HuH-7.5 (cell line): ENCODE data around the gene USP40.

Source experiments
- DNase-seq: peaks from one replicate; pipeline ENCODE4 v3.0.0; 2011; ENCODE audit warnings: low spot score

The USP40 gene

DNA sequence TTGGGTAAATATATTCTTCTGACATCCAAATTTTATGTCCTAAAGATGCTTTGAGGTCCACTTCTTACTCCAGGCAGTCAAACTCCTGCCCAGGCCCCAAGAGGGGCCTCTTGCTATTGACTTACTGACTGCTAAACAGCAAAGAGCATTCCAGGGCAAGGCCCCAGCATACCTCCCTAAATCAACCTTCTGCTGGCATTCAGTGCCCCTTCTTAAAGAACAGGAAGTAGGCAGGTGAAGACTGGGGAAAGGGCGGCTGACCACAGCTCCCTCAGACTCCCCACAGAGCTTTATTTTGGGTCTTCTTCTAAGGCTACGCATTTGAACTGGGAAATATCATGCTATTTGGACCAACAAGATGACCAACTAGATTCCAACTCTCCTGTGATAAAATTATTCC lies 68.9 kb downstream of the USP40 start:
- no peak for DNase-seq

DNA sequence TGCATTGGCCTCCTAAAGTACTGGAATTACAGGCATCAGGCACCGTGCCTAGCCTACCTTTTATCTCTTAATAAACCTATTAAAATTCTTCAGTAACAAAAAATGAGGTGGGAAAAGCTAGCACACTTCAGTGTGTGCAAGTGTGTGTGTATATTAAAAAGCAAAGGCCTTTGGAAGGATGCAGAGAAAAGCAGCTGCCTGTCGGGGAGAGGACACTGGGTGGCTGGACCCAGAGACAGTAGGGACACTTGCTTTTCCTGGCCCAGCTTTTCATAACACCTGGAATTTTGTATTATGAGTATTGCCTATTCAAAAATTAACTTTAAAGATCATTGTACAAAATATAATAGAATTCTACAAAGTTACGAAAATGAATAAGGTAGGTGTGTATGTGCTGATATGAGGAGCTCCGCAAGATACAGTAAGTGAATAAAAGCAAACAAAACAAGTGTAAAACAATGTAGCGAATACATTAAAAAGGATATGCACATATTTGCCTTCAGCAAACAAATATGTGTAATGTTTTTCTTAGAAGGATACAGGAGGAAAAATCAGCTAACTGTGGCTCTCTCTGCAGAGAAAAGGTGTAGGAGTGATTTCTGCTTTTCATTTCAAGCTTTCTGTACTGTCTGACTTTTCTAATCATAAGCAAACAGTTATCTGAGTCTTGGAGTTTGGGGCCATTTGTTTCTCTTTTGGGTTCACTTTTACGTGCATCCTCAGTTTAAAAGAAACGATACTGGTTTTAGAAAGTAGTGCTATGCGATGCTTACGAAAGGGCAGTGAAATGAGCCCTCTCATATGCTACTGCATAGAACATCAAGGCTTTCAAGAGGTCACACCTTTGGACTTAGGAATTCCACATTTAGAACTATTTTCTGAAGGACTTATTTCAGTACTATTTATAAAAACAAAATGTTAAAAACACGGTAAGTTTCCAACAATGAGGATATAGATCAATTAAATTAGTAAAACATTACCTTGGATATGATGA lies 70.8 kb downstream of the USP40 start:
- no peak for DNase-seq

GRCh38 chr2:233492751-233493150 lies 73.8 kb downstream of the USP40 start:
- no peak for DNase-seq

DNA sequence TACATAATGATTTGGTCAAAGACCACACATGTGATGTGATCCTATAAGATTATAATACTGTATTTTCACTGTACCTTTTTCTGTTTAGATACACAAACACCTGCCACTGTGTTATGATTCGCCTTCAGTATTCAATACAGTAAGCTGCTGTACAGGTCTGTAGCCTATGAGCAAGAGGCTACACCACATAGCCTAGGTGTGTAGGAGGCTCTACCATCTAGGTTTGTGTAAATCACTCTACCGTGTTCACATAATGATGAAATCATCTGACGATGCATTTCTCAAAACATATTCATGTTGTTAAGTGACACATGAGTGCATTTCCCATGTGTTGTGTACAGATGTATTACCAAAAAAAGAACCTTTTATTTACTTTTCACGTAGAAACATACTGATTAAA lies 74.5 kb downstream of the USP40 start:
- DNase-seq: no peak

- no peak for DNase-seq
These were observed 75.3 kb downstream of the USP40 start for GRCh38 chr2:233491326-233491725.

DNA sequence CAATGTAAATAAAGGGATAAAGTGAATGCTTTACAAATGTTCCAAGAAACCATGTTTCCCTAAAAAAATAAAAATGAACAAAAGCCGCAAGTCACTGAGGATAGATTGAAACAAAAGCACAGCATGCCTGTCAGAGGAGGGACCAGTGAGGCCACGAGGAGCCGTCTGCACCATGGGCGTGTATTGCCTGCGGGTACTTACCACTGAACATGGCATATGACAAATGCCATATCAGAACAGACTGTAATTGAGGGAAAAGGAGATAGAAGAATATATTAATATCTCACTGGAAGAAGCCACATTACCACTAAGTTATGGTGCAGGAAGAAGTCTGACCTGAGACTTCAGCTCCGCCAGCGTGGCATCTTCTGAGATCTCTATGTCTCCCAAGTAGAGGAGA lies 75.8 kb downstream of the USP40 start:
- no peak for DNase-seq

GRCh38 chr2:233489666-233490065 lies 76.9 kb downstream of the USP40 start:
- no peak for DNase-seq

DNA sequence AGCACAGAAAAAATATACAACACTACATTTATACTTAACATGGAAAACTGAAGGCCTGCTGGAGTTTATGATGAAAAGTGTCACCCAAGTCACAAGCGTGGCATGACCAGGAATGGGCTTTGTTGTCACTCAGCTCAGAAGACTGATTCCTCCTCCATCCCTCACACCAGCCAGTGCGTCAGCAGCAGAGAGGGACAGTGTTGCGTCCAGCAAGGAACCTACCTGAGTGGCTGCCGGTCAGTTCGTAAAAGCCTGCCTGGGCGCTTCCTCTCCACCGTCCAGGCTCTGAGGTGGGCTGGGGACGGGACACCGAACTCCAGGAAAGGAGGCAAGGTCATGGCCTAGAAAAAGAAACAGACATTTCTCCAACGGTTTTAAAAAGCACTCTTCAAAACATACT lies 77.4 kb downstream of the USP40 start:
- no peak for DNase-seq

GRCh38 chr2:233487748-233488345 lies 78.7 kb downstream of the USP40 start:
- no peak for DNase-seq

GRCh38 chr2:233486778-233487552 lies 79.6 kb downstream of the USP40 start:
- no peak for DNase-seq

DNA sequence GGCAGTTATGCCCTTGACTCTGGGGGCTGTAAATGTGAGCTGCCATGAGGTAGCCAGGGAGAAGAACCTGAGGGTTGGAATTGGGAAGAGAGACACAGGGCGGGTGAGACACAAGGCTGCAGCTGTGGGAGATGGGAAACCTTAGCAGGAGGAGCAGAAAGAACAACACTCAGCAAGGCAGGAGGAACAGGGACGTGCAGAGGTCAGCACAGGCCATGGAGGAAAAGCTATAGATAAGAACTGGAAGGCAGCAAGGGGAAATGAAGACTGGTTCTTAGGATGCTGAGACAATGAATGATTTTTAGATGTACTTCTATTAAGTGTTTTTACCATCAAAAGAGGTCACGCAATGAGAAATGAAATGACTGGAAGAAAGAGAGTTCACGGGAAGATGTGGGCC lies 80.2 kb downstream of the USP40 start:
- no peak for DNase-seq

DNA sequence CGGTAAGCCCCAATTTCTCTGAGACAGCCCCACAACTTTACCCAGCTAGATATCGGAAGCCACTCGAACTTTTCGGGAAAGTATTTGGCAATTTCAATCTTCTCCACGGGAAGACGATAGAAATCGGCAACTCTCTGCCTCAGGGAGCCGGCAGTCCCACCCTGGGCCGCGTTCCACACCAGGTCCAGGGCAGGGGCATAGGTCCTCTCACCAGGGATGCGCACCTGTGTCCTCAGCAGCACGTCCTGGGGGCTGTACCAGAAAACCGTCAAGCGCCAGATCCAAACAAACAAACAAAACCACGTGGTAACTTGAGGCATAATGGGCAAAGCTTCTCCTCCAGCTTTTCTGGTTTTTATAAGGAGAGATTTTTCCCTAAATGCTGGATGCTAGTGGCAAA lies 80.9 kb downstream of the USP40 start:
- no peak for DNase-seq

DNA sequence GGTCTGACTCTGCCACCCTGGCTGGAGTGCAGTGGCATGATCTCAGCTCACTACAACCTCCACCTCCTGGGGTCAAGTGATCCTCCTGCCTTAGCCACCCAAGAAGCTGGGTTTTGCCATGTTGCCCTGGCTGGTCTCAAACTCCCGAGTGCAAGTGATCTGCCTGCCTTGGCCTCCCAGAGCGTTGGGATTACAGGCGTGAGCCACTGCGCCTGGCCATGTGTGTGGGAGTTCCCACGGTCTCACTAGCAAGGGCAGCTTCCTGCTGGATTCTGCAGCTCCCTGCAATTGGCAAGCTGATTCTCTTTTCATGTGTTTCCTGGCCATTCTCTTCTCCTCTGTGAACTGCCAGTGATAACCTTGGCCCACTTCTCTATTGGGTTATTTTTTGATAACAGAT lies 84.0 kb downstream of the USP40 start:
- no peak for DNase-seq

GRCh38 chr2:233481368-233482142 lies 85.0 kb downstream of the USP40 start:
- DNase-seq: no peak

GRCh38 chr2:233480490-233481202 lies 85.9 kb downstream of the USP40 start:
- DNase-seq: no peak

- DNase-seq: no peak
These were observed 86.7 kb downstream of the USP40 start for GRCh38 chr2:233479616-233480489.

GRCh38 chr2:233477548-233478433 lies 88.8 kb downstream of the USP40 start:
- DNase-seq: no peak

DNA sequence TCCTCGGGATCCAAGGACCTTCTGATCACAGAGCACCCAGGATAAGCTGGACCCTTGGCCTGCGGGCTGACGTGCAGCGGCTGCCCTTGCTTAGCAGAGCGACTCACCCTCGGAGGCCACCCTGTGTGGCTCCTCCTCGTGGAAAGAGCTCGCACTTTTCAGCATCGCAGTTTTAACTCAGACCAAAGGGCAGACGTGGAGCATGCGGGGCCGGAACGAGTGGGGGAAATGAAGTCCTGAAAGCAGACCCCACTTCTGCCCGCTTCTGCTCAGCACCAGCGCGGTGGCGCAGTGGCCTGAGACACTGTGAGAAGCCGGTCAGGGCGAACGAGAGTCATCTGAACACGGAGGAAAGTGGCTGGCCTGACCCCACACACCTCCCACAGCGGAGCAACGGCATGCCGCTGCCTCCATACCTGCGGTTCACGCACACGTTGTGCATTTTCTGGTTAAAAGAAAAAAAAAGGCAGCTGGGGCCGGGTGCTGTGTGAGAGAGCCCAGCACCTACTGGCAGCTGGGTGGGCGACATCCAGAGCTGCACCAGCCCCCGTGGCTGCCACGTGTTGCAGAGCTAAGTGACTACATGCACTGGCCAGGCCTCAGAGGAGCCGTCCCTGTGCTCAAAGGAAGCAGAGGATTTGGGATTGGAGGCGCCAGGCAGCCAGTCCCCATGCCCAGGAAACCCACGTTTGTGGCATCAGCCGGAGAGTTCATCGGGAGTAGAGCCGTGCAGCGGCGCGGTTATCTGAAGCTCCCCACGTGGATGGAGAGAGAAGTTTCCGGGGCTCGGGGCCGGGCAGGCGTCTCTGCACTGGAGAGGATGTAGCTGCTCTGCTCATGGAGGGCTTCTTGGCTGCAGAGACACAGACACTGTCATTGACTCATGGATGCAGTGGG lies 89.7 kb downstream of the USP40 start:
- no peak for DNase-seq
